ENCODE results near the gene TOMM40. TPM values are rescaled to one million over a fixed set of nuclear protein-coding genes. Genes with fewer than 3 reads are reported as not detected.

TOMM40 gene
- total RNA-seq, 1 donor from 2014 or later: 107 TPM

GRCh38 chr19:44867578-44867977 is 23.5 kb upstream of the TOMM40 start:
- no peak for TF ChIP-seq CTCF (IDR thresholded peaks at IDR 0.05; ENCODE audit: insufficient read depth, low read depth, low read length)
- no peak for TF ChIP-seq EZH2 (IDR thresholded peaks at IDR 0.05; ENCODE audit: insufficient read depth, low read length)
- peaks cover 56% of the 10 kb centered on the region for H4K20me1 ChIP-seq (ENCODE audit: insufficient read depth, low read length)
- no peak for FAIRE-seq
- H3K9ac ChIP-seq (ENCODE audit: low read length): no peak overlapping the region
- peaks cover 39% of the 10 kb centered on the region for H3K36me3 Mint-ChIP-seq (ENCODE audit: low read depth, unreplicated experiment)
- H3K4me3 Mint-ChIP-seq (ENCODE audit: unreplicated experiment): no peak overlapping the region
- peaks cover 57% of the 10 kb centered on the region for H3K79me2 ChIP-seq (ENCODE audit: insufficient read depth, low read length)
- no peak overlapping the region for H2AFZ ChIP-seq (ENCODE audit: low read depth, low read length)
- H3K36me3 ChIP-seq (ENCODE audit: insufficient read depth, low read length): peaks cover 16% of the 10 kb centered on the region
- no peaks in the 10 kb centered on the region for H3K9me3 Mint-ChIP-seq (ENCODE audit: unreplicated experiment)
- H3K27me3 Mint-ChIP-seq (ENCODE audit: low read depth, unreplicated experiment): no peaks in the 10 kb centered on the region
- H3K9me3 ChIP-seq (ENCODE audit: insufficient read depth, low read depth, low read length): no peaks in the 10 kb centered on the region
- H3K4me1 Mint-ChIP-seq (ENCODE audit: low read depth, unreplicated experiment): peaks cover 8% of the 10 kb centered on the region
- no peak overlapping the region for H3K4me2 ChIP-seq (ENCODE audit: low read length)
- no peak overlapping the region for H3K4me3 ChIP-seq (ENCODE audit: insufficient read depth, low read depth, low read length)
- no peak for DNase-seq (ENCODE audit: low read depth)
- H3K27ac Mint-ChIP-seq (ENCODE audit: unreplicated experiment): no peak overlapping the region
- no peak overlapping the region for H3K27ac ChIP-seq (ENCODE audit: low read depth, low read length)
- H3K4me1 ChIP-seq (ENCODE audit: insufficient read depth, low read length): peaks cover 16% of the 10 kb centered on the region
- no peaks in the 10 kb centered on the region for H3K27me3 ChIP-seq (ENCODE audit: insufficient read depth, low read length)

DNA sequence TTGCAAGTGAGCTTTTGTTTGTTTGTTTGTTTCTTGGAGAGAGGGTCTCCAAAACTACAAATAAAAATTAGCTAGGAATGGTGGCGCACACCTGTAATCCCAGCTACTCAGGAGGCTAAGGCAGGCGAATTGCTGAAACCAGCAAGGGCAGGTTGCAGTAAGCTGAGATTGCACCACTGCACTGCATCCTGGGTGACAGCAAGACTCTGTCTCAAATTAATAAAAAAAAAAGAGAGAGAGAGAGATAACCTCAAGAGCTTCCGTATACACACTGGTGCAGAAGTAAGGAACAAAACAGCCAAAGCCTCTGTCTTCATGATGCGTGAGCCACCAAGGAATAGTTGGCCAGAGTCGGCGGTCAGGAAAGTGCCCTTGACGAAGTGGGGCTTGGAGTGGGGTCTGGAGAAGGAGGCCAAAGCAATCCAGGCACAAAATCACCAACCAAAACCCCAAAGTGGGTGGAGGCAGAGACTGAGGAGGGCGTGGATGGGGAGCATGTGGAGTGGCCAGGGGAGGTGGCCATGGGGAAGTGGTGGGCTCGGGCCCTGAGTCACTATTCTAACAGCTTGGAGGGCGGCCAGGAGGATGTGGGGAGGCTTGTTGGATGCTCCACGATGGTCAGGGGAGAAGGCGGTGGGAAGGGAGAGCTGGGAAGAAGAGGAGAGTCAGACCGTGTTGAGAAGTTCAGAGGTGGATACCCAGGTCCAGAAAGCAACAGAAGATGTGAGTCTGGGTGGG is 21.2 kb upstream of the TOMM40 start:
- FAIRE-seq: peak; percentile 43
- peaks cover 54% of the 10 kb centered on the region for H4K20me1 ChIP-seq (ENCODE audit: insufficient read depth, low read length)
- Mint-ChIP-seq H3K9me3 (ENCODE audit: unreplicated experiment) (no peaks in the 10 kb centered on the region), H3K36me3 (ENCODE audit: low read depth, unreplicated experiment) (peaks cover 52% of the 10 kb centered on the region), H3K4me3 (ENCODE audit: unreplicated experiment) (peak overlapping the region; percentile 74), H3K27me3 (ENCODE audit: low read depth, unreplicated experiment) (no peaks in the 10 kb centered on the region), H3K27ac (ENCODE audit: unreplicated experiment) (peak overlapping the region; percentile 75), H3K4me1 (ENCODE audit: low read depth, unreplicated experiment) (peaks cover 14% of the 10 kb centered on the region)
- H3K9me3 ChIP-seq (ENCODE audit: insufficient read depth, low read depth, low read length): no peaks in the 10 kb centered on the region
- H3K27me3 ChIP-seq (ENCODE audit: insufficient read depth, low read length): no peaks in the 10 kb centered on the region
- peak overlapping the region; percentile 57 for H3K27ac ChIP-seq (ENCODE audit: low read depth, low read length)
- TF ChIP-seq CTCF (IDR thresholded peaks at IDR 0.05; ENCODE audit: insufficient read depth, low read depth, low read length) (no peak), EZH2 (IDR thresholded peaks at IDR 0.05; ENCODE audit: insufficient read depth, low read length) (no peak)
- peaks cover 35% of the 10 kb centered on the region for H3K36me3 ChIP-seq (ENCODE audit: insufficient read depth, low read length)
- H3K9ac ChIP-seq (ENCODE audit: low read length): peak overlapping the region; percentile 33
- peaks cover 24% of the 10 kb centered on the region for H3K4me1 ChIP-seq (ENCODE audit: insufficient read depth, low read length)
- H2AFZ ChIP-seq (ENCODE audit: low read depth, low read length): no peak overlapping the region
- H3K79me2 ChIP-seq (ENCODE audit: insufficient read depth, low read length): peaks cover 51% of the 10 kb centered on the region
- H3K4me3 ChIP-seq (ENCODE audit: insufficient read depth, low read depth, low read length): no peak overlapping the region
- peak overlapping the region; percentile 78 for H3K4me2 ChIP-seq (ENCODE audit: low read length)
- DNase-seq (ENCODE audit: low read depth): peak; percentile 92

GRCh38 chr19:44871809-44872208 is 19.2 kb upstream of the TOMM40 start:
- DNase-seq (ENCODE audit: low read depth): no peak
- Mint-ChIP-seq H3K36me3 (ENCODE audit: low read depth, unreplicated experiment) (peaks cover 48% of the 10 kb centered on the region), H3K4me1 (ENCODE audit: low read depth, unreplicated experiment) (peaks cover 25% of the 10 kb centered on the region), H3K4me3 (ENCODE audit: unreplicated experiment) (no peak overlapping the region), H3K27ac (ENCODE audit: unreplicated experiment) (no peak overlapping the region), H3K27me3 (ENCODE audit: low read depth, unreplicated experiment) (no peaks in the 10 kb centered on the region), H3K9me3 (ENCODE audit: unreplicated experiment) (no peaks in the 10 kb centered on the region)
- peaks cover 33% of the 10 kb centered on the region for H3K79me2 ChIP-seq (ENCODE audit: insufficient read depth, low read length)
- H3K9me3 ChIP-seq (ENCODE audit: insufficient read depth, low read depth, low read length): no peaks in the 10 kb centered on the region
- no peak overlapping the region for H2AFZ ChIP-seq (ENCODE audit: low read depth, low read length)
- peaks cover 42% of the 10 kb centered on the region for H3K36me3 ChIP-seq (ENCODE audit: insufficient read depth, low read length)
- peaks cover 49% of the 10 kb centered on the region for H4K20me1 ChIP-seq (ENCODE audit: insufficient read depth, low read length)
- H3K27ac ChIP-seq (ENCODE audit: low read depth, low read length): no peak overlapping the region
- H3K27me3 ChIP-seq (ENCODE audit: insufficient read depth, low read length): no peaks in the 10 kb centered on the region
- H3K4me2 ChIP-seq (ENCODE audit: low read length): no peak overlapping the region
- peaks cover 44% of the 10 kb centered on the region for H3K4me1 ChIP-seq (ENCODE audit: insufficient read depth, low read length)
- H3K4me3 ChIP-seq (ENCODE audit: insufficient read depth, low read depth, low read length): no peak overlapping the region
- TF ChIP-seq CTCF (IDR thresholded peaks at IDR 0.05; ENCODE audit: insufficient read depth, low read depth, low read length) (no peak), EZH2 (IDR thresholded peaks at IDR 0.05; ENCODE audit: insufficient read depth, low read length) (no peak)
- H3K9ac ChIP-seq (ENCODE audit: low read length): no peak overlapping the region
- FAIRE-seq: no peak

Measured in astrocyte (in vitro differentiated cells and primary cell).